K562 (cell line): ENCODE results near the gene MARCKS. TPM values are rescaled to one million over a fixed set of nuclear protein-coding genes. Genes with fewer than 3 reads are reported as not detected.

Experiments
- ATAC-seq: fragments of 200-7000 bp; cut with Tn5 transposase; 3 replicates; pipeline ENCODE4 v1.9.1; 2020; ENCODE audit warnings: moderate library complexity
- BruUV-seq: library from RNA; stranded (reverse); fragments of 400-500 nt; replicated peaks from 2 replicates; lab custom pipeline; 2021; lab: Mats Ljungman, UMichigan
- CTCF ChIA-PET: fragments of 300-600 bp; formaldehyde crosslinking; extraction: SDS; loops from one replicate; lab custom pipeline; 2021; ENCODE audit warnings: low intra/inter-chr PET ratio; lab: Yijun Ruan, JAX
- POLR2A ChIA-PET: fragments of 300-600, 350-650 bp; sonication (Branson Sonifier 250); formaldehyde crosslinking; extraction: SDS; loops from one replicate; lab custom pipeline; 2021; ENCODE audit warnings: antibody characterized with exemption, inconsistent platforms; lab: Yijun Ruan, JAX
- DNase-seq, 4 experiments: peaks; one replicate each; pipeline versions ENCODE4 v3.0.0 to v3.0.0-alpha.2; 2011 to 2018; ENCODE audit warnings: low spot score in 3 of 4, mixed read lengths in 3 of 4; ENCODE audit errors: extremely low read depth in 1 of 4
- FAIRE-seq: peaks from 2 replicates; lab custom pipeline; 2011; peaks lifted over from hg19 to GRCh38; lab: Jason Lieb, UNC
- H2AFZ ChIP-seq: 2 replicates; pipeline ENCODE4 v1.6.0; 2011; ENCODE audit warnings: low read depth, low read length, control low read depth, inconsistent platforms
- H3K27ac ChIP-seq: fragments of 200-600 bp; 3 replicates; pipeline ENCODE4 v1.8.0; 2011; ENCODE audit warnings: low read depth, mild to moderate bottlenecking, control low read depth, inconsistent platforms, low read length, moderate library complexity, mixed read lengths; ENCODE audit errors: extremely low read depth
- H3K27me3 ChIP-seq, 2 experiments: fragments of 300-600 bp in 1 of 2; 2 replicates in 1 of 2; 3 replicates in 1 of 2; pipeline versions ENCODE4 v1.6.0 to v1.8.0; 2011; ENCODE audit warnings: inconsistent platforms in 2 of 2, low read length in 2 of 2, mild to moderate bottlenecking in 1 of 2, mixed read lengths in 1 of 2, moderate library complexity in 1 of 2; ENCODE audit not compliant: control insufficient read depth in 2 of 2, insufficient read depth in 2 of 2
- H3K36me3 ChIP-seq: fragments of 300-600 bp; 3 replicates; pipeline ENCODE4 v1.8.0; 2011; ENCODE audit warnings: mild to moderate bottlenecking, low read length, inconsistent platforms; ENCODE audit not compliant: control insufficient read depth, insufficient read depth
- H3K4me1 ChIP-seq, 2 experiments: fragments of 200-600 bp in 1 of 2; replicated peaks in 1 of 2; 2 replicates in 1 of 2; 3 replicates in 1 of 2; pipeline versions ENCODE4 v1.5.1 to v1.8.0; 2011; ENCODE audit warnings: inconsistent platforms in 2 of 2, low read length in 2 of 2, mild to moderate bottlenecking in 1 of 2, mixed read lengths in 1 of 2, moderate library complexity in 1 of 2; ENCODE audit not compliant: control insufficient read depth in 2 of 2, insufficient read depth in 2 of 2
- H3K4me2 ChIP-seq: 2 replicates; pipeline ENCODE4 v1.6.1; 2011; ENCODE audit warnings: low read length, control low read depth, inconsistent platforms, mixed read lengths; ENCODE audit not compliant: insufficient read depth
- H3K4me3 ChIP-seq: fragments of 200-600 bp; sonication (generic), shearing (Covaris generic); 2 replicates; pipeline ENCODE4 v1.5.1; 2016; ENCODE audit warnings: control low read depth, inconsistent platforms
- H3K79me2 ChIP-seq: fragments of 200-600 bp; 3 replicates; pipeline ENCODE4 v1.8.0; 2011; ENCODE audit warnings: low read length, inconsistent platforms; ENCODE audit not compliant: control insufficient read depth, insufficient read depth
- H3K9ac ChIP-seq, 2 experiments: 2 replicates each; pipeline versions ENCODE4 v1.6.0 to v1.6.1; 2011; ENCODE audit warnings: low read depth in 2 of 2, low read length in 2 of 2, control low read depth in 1 of 2, inconsistent platforms in 1 of 2, mild to moderate bottlenecking in 1 of 2, mixed read lengths in 1 of 2; ENCODE audit not compliant: insufficient read depth in 1 of 2
- H3K9me1 ChIP-seq: one replicate; pipeline ENCODE4 v1.6.0; 2011; ENCODE audit warnings: inconsistent platforms, mild to moderate bottlenecking, low read length, moderate library complexity; ENCODE audit not compliant: control insufficient read depth, insufficient read depth
- H3K9me3 ChIP-seq: replicated peaks from 2 replicates; pipeline ENCODE4 v1.5.1; 2011; ENCODE audit warnings: low read depth, low read length, inconsistent platforms; ENCODE audit not compliant: control insufficient read depth, insufficient read depth
- H4K20me1 ChIP-seq: replicated peaks from 2 replicates; pipeline ENCODE4 v1.6.1; 2011; ENCODE audit warnings: low read length, inconsistent platforms, mixed read lengths; ENCODE audit not compliant: control insufficient read depth, insufficient read depth
- GTF2E2 ChIP-seq: fragments of 200-800 bp; sonication (Bioruptor generic); IDR thresholded peaks from 2 replicates; pipeline ENCODE4 v1.6.1; 2016; ENCODE audit warnings: missing genetic modification characterization, missing compliant biosample characterization
- KLF16 ChIP-seq: IDR thresholded peaks from 2 replicates; pipeline ENCODE4 v1.6.1; 2016; ENCODE audit warnings: antibody characterized with exemption
- MTF1 ChIP-seq: fragments of 250-450 bp; sonication (Bioruptor Pico); IDR thresholded peaks from 2 replicates; pipeline ENCODE4 v1.9.0; 2021; ENCODE audit warnings: moderate library complexity, mild to moderate bottlenecking, inconsistent platforms, borderline replicate concordance
- RFX7 ChIP-seq: fragments of 250-450 bp; sonication (Bioruptor Pico); IDR thresholded peaks from 2 replicates; pipeline ENCODE4 v1.5.1; 2021; ENCODE audit warnings: mild to moderate bottlenecking
- YBX1 ChIP-seq: fragments of 450-650 bp; IDR thresholded peaks from 2 replicates; pipeline ENCODE4 v1.7.1; 2016; ENCODE audit warnings: mild to moderate bottlenecking
- WGBS: fragments of 100-300 bp; shearing (Covaris generic); methylation state at CpG from one replicate; pipeline ENCODE4 v1.1.6; 2016; ENCODE audit warnings: low coverage, mixed read lengths; ENCODE audit not compliant: insufficient coverage; ENCODE audit errors: missing lambda C conversion rate; 5-methylcytosine and 5-hydroxymethylcytosine counted together
- in situ Hi-C: fragments of 300-500 bp; cut with MboI; formaldehyde crosslinking; loops from 4 replicates; pipeline ENCODE4 v1.15.0; 2018; ENCODE audit warnings: inconsistent platforms, mixed read lengths
- intact Hi-C: fragments of 100-400 bp; cut with micrococcal nuclease; formaldehyde crosslinking; loops from 2 replicates; pipeline ENCODE4 v1.14.2; 2022
- polyA plus RNA-seq, 8 experiments: library from polyadenylated mRNA; depleted of rRNA in 4 of 8; stranded (reverse) in 5 of 8; unstranded in 3 of 8; fragments of >200 nt; fragmentation: Nextera tagmentation in 2 of 8; fragmentation: Illumina TruSeq in 1 of 8; extraction: Ambion mirVana in 2 of 8; extraction: Trizol in 1 of 8; gene quantifications; 2 replicates each; pipeline versions ENCODE4 v1.2.1 to v1.2.3, GENCODE V29; 2011 to 2014; ENCODE audit warnings: inconsistent platforms in 1 of 8, missing spikeins in 1 of 8
- total RNA-seq, 7 experiments: library from RNA; depleted of rRNA in 6 of 7; stranded (reverse); fragments of >200 nt in 6 of 7; fragmentation: Illumina TruSeq in 2 of 7; extraction: Trizol in 2 of 7; gene quantifications; 2 replicates each; pipeline versions ENCODE4 v1.2.1 to v1.2.3, GENCODE V29; 2011 to 2021; ENCODE audit warnings: low replicate concordance in 1 of 7
- TF ChIP-seq, protein P1 (sequence below): fragments of 450-650 bp; IDR thresholded peaks from 2 replicates; pipeline ENCODE4 v1.6.1; 2018; ENCODE audit warnings: mild to moderate bottlenecking, low read depth; ENCODE audit not compliant: partially characterized antibody
- TF ChIP-seq, protein P2 (sequence below): fragments of 250-450 bp; sonication (Bioruptor Pico); IDR thresholded peaks from 2 replicates; pipeline ENCODE4 v1.8.0; 2021; ENCODE audit warnings: mild to moderate bottlenecking, moderate library complexity

The MARCKS gene
- total and polyA plus RNA-seq, 9 of the 15 experiments (the other 6 are each of a cell fraction or from before 2014, with no cell fraction given) = 0.15 to 2.7 (median 1.0) TPM

DNA sequence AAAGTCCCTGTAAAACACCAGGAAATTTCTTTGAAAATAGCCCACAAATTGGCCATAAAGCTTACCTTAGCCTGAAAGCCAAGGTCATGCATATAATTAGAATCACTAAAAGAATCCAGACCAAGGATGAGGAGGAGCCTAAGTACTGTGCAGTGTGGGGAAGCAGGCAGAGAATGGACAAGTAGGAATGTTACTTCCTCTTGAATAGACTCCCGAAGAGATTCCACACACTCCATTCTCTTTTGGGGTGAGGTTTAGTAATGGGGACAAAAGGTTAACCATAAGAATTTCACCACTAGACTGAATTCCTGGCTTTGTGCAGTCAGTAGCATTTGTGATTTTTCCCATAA, 27.5 kb upstream of the MARCKS start:
- ChIA-PET CTCF (no interaction called here), POLR2A (no interaction called here)
- TF ChIP-seq YBX1 = no peak
- TF ChIP-seq KLF16 = no peak
- TF ChIP-seq RFX7 (CRISPR knock-in tag) = no peak
- TF ChIP-seq MTF1 (CRISPR knock-in tag) = no peak
- no peak for TF ChIP-seq GTF2E2 (tag)
- TF ChIP-seq, protein P1, sequence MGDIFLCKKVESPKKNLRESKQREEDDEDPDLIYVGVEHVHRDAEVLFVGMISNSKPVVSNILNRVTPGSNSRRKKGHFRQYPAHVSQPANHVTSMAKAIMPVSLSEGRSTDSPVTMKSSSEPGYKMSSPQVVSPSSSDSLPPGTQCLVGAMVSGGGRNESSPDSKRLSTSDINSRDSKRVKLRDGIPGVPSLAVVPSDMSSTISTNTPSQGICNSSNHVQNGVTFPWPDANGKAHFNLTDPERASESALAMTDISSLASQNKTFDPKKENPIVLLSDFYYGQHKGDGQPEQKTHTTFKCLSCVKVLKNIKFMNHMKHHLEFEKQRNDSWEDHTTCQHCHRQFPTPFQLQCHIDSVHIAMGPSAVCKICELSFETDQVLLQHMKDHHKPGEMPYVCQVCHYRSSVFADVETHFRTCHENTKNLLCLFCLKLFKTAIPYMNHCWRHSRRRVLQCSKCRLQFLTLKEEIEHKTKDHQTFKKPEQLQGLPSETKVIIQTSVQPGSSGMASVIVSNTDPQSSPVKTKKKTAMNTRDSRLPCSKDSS = no peak
- TF ChIP-seq, protein P2, sequence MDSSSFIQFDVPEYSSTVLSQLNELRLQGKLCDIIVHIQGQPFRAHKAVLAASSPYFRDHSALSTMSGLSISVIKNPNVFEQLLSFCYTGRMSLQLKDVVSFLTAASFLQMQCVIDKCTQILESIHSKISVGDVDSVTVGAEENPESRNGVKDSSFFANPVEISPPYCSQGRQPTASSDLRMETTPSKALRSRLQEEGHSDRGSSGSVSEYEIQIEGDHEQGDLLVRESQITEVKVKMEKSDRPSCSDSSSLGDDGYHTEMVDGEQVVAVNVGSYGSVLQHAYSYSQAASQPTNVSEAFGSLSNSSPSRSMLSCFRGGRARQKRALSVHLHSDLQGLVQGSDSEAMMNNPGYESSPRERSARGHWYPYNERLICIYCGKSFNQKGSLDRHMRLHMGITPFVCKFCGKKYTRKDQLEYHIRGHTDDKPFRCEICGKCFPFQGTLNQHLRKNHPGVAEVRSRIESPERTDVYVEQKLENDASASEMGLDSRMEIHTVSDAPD (CRISPR knock-in tag) = no peak
- Histone ChIP-seq H4K20me1 (no peaks in the 10 kb centered on the region), H3K9me1 (no peaks in the 10 kb centered on the region), H3K79me2 (no peaks in the 10 kb centered on the region), H3K36me3 (no peaks in the 10 kb centered on the region), H3K9me3 (no peaks in the 10 kb centered on the region), H3K4me3 (no peak overlapping the region), H3K9ac (no peak overlapping the region), H2AFZ (no peak overlapping the region), H3K27ac (no peak overlapping the region), H3K4me1 (no peaks in the 10 kb centered on the region), H3K27me3 (no peaks in the 10 kb centered on the region; a peak in 1 of 5 replicates), H3K4me2 (no peak overlapping the region)
- FAIRE-seq = no peak
- DNase-seq = no peak
- WGBS = 0% methylated on average over 1 of the region's 1 CpG
- in situ Hi-C loops = no loop called here
- ATAC-seq = no peak
- intact Hi-C loops = no loop called here
- BruUV-seq = no TSS peak
